GM18867 (cell line): ENCODE data around the gene TNS3.
"Not testable (repeated sequence)": the region's sequence is repeated elsewhere in the genome, so short reads cannot be mapped to it uniquely, and the experiment has no call there.

Experiments used
- ATAC-seq: cut with Tn5 transposase; IDR thresholded peaks from one replicate; pipeline ENCODE4 v1.9.1; 2021; ENCODE audit warnings: mild to moderate bottlenecking, moderate library complexity; ENCODE audit not compliant: unreplicated experiment

TNS3 gene

GRCh38 chr7:47474937-47475879 is 106.7 kb downstream of the TNS3 start:
- ATAC-seq, result peak; percentile 89

- ATAC-seq, result no peak
Observed at GRCh38 chr7:47474211-47474936, 107.5 kb downstream of the TNS3 start.

GRCh38 chr7:47473499-47474210 is 108.3 kb downstream of the TNS3 start:
- peak; percentile 36 for ATAC-seq

- no peak for ATAC-seq
Observed at GRCh38 chr7:47472444-47473157, 109.3 kb downstream of the TNS3 start.

GRCh38 chr7:47471831-47472230 is 110.1 kb downstream of the TNS3 start:
- ATAC-seq, result no peak

- ATAC-seq, result no peak
Observed at GRCh38 chr7:47471358-47471703, 110.6 kb downstream of the TNS3 start.

- ATAC-seq, result no peak
Observed at GRCh38 chr7:47470567-47471357, 111.1 kb downstream of the TNS3 start.

- ATAC-seq, result not testable (repeated sequence)
Observed at GRCh38 chr7:47469846-47470245, 112.1 kb downstream of the TNS3 start.

- ATAC-seq, result no peak
Observed at GRCh38 chr7:47466832-47467231, 115.1 kb downstream of the TNS3 start.

GRCh38 chr7:47465191-47465590 is 116.7 kb downstream of the TNS3 start:
- ATAC-seq, result no peak

GRCh38 chr7:47464266-47464665 is 117.6 kb downstream of the TNS3 start:
- ATAC-seq, result no peak

GRCh38 chr7:47461746-47462145 is 120.2 kb downstream of the TNS3 start:
- ATAC-seq, result no peak

- no peak for ATAC-seq
Observed at GRCh38 chr7:47461161-47461560, 120.8 kb downstream of the TNS3 start.

GRCh38 chr7:47460251-47460989 is 121.5 kb downstream of the TNS3 start:
- ATAC-seq, result no peak

GRCh38 chr7:47458486-47458885 is 123.4 kb downstream of the TNS3 start:
- ATAC-seq, result no peak

- ATAC-seq, result no peak
Observed at GRCh38 chr7:47458057-47458456, 123.9 kb downstream of the TNS3 start.

GRCh38 chr7:47456210-47456955 is 125.5 kb downstream of the TNS3 start:
- ATAC-seq, result no peak

GRCh38 chr7:47455872-47456185 is 126.1 kb downstream of the TNS3 start:
- no peak for ATAC-seq
